ENCODE measurements around the gene OTULIN.

DNA sequence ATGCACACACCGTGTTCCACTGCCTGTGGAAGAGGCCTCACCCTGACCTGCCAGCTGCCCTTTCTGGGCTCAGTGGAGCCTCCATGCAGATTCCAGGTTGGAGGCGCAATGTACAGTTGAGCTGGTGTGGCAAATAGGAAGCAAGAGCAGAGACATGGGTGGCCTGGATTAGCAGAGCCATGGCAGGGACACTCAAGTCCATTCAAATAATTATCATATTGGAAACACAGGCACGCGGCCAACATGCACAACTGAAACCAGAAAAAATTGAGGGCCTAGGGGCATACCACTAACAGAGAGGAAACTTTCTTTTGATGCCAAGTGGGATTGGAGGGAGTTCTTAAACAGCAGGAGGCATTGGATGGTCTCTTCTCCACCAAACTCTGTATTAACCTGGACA, 47.1 kb upstream of the OTULIN start:
- TF ChIP-seq, protein P1, sequence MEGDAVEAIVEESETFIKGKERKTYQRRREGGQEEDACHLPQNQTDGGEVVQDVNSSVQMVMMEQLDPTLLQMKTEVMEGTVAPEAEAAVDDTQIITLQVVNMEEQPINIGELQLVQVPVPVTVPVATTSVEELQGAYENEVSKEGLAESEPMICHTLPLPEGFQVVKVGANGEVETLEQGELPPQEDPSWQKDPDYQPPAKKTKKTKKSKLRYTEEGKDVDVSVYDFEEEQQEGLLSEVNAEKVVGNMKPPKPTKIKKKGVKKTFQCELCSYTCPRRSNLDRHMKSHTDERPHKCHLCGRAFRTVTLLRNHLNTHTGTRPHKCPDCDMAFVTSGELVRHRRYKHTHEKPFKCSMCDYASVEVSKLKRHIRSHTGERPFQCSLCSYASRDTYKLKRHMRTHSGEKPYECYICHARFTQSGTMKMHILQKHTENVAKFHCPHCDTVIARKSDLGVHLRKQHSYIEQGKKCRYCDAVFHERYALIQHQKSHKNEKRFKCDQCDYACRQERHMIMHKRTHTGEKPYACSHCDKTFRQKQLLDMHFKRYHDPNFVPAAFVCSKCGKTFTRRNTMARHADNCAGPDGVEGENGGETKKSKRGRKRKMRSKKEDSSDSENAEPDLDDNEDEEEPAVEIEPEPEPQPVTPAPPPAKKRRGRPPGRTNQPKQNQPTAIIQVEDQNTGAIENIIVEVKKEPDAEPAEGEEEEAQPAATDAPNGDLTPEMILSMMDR (conservative IDR thresholded peaks at IDR 0.05; ENCODE audit: low read depth in 2 of 2) = no peak
- TF ChIP-seq REST (IDR thresholded peaks at IDR 0.05; ENCODE audit: unreplicated experiment) (no peak), EZH2 (IDR thresholded peaks at IDR 0.05; ENCODE audit: low read depth, unreplicated experiment) (no peak), POLR2AphosphoS5 (IDR thresholded peaks at IDR 0.05; ENCODE audit: low read depth) (no peak), ZNF462 (CRISPR knock-in tag; IDR thresholded peaks at IDR 0.05) (no peak), EZH2phosphoT487 (IDR thresholded peaks at IDR 0.05; ENCODE audit: unreplicated experiment) (no peak)

All from GM23338 (cell line).